ENCODE results near the gene SLC17A2. TPM values are rescaled to one million over a fixed set of nuclear protein-coding genes. Genes with fewer than 3 reads are reported as not detected.
A peak's percentile ranks its signal among the peaks of the same experiment; 100 is the strongest.

SLC17A2 gene
- total and polyA plus RNA-seq, 12 donors = not detected

DNA sequence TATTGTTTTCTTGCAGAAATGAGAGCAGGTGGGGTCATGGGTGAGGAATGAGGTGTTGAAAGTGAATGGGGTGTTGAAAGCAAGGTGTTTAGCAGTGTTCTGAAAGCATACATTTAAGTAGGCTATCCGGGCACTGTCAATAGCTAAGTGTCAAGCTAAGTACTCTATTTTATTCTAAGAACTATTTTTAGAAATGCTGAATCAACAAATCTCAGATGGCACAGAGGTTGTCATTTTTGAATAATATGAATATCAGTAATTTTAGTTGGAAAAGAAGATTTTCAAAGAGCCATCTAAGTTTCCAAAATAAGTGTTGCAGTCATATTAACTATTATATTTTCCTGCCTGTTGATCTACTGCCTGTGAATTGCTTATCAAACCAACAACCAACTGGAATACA, 34.7 kb downstream of the SLC17A2 start:
- WGBS, 2 donors = 53 to 64% methylated on average over 1 of the region's 1 CpG
- TF ChIP-seq, protein P1, sequence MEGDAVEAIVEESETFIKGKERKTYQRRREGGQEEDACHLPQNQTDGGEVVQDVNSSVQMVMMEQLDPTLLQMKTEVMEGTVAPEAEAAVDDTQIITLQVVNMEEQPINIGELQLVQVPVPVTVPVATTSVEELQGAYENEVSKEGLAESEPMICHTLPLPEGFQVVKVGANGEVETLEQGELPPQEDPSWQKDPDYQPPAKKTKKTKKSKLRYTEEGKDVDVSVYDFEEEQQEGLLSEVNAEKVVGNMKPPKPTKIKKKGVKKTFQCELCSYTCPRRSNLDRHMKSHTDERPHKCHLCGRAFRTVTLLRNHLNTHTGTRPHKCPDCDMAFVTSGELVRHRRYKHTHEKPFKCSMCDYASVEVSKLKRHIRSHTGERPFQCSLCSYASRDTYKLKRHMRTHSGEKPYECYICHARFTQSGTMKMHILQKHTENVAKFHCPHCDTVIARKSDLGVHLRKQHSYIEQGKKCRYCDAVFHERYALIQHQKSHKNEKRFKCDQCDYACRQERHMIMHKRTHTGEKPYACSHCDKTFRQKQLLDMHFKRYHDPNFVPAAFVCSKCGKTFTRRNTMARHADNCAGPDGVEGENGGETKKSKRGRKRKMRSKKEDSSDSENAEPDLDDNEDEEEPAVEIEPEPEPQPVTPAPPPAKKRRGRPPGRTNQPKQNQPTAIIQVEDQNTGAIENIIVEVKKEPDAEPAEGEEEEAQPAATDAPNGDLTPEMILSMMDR (IDR thresholded peaks at IDR 0.05) = no peak
- Histone ChIP-seq H3K27me3 (peaks cover 0 to 2% (median 0%) of the 10 kb centered on the region in 7 donors), H3K4me3 (no peak overlapping the region), H3K27ac (no peak overlapping the region), H3K9me3 (no peaks in the 10 kb centered on the region), H3K36me3 (no peaks in the 10 kb centered on the region), H3K4me1 (no peaks in the 10 kb centered on the region)
- DNase-seq (no peak), ATAC-seq (no peak)
- intact Hi-C loops (cut with DNase I) = loop anchor here in 1 of 10 donors (10.0 kb wide), 1 partner anchor 341 kb away; no protein-coding TSS in a partner anchor

DNA sequence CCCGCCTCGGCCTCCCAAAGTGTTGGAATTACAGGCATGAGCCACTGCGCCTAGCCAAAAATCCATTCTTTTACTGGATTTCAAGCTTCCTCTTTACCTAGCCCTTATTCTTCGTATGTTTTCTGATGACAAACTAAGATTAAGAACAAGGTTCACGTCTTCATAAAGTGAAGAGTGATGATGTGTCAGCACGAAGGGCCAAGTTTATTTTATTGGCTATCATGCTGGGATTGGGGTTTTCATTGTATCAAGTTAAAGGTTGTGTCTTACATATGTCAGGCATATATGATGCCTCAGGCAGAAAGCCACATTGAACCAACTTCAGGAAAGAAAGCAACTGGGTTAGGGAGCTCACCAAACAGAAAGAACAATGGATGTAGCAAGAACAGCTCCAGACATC, 36.7 kb downstream of the SLC17A2 start:
- ATAC-seq (no peak), DNase-seq (no peak)
- H3K27ac ChIP-seq = no peak overlapping the region
- H3K9me3 ChIP-seq = no peaks in the 10 kb centered on the region
- H3K27me3 ChIP-seq = peaks cover 0 to 2% (median 0%) of the 10 kb centered on the region in 7 donors
- no peaks in the 10 kb centered on the region for H3K36me3 ChIP-seq
- TF ChIP-seq, protein P1 (IDR thresholded peaks at IDR 0.05) = no peak
- no peak overlapping the region for H3K4me3 ChIP-seq
- 87 to 88% methylated on average over 6 of the region's 6 CpGs for WGBS, 2 donors
- intact Hi-C loops (cut with DNase I) = loop anchor here in 3 of 10 donors (5.0 to 10.0 kb wide), 3 partner anchors 171 to 339 kb away; no protein-coding TSS in a partner anchor
- H3K4me1 ChIP-seq = no peaks in the 10 kb centered on the region

DNA sequence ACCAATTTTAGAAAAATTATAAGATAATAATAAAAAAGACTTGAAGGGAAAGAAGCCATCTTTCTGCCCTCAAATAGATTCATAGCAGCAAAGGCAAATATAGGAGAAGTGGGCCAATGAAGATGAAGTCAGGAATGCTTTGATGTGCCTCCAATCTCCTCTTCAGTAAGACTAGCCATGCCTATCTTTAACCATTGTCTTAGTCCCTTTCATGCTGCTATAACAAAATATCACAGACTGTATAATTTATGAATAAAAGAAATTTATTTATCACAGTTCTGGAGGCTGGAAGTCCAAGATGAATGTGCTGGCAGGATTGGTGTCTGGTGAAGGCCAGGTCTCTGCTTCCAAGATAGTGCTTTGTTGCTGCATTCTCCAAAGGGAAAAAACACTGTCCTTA, 37.6 kb downstream of the SLC17A2 start:
- H3K36me3 ChIP-seq = no peaks in the 10 kb centered on the region
- ATAC-seq = no peak
- intact Hi-C loops (cut with DNase I) = loop anchor here in 3 of 10 donors (5.0 to 10.0 kb wide), 3 partner anchors 171 to 338 kb away; no protein-coding TSS in a partner anchor
- no peak overlapping the region for H3K27ac ChIP-seq
- no peak for DNase-seq
- H3K4me1 ChIP-seq = no peaks in the 10 kb centered on the region
- no peaks in the 10 kb centered on the region for H3K9me3 ChIP-seq
- no peak overlapping the region for H3K4me3 ChIP-seq
- peaks cover 0 to 2% (median 0%) of the 10 kb centered on the region in 7 donors for H3K27me3 ChIP-seq
- TF ChIP-seq, protein P1 (IDR thresholded peaks at IDR 0.05) = no peak

DNA sequence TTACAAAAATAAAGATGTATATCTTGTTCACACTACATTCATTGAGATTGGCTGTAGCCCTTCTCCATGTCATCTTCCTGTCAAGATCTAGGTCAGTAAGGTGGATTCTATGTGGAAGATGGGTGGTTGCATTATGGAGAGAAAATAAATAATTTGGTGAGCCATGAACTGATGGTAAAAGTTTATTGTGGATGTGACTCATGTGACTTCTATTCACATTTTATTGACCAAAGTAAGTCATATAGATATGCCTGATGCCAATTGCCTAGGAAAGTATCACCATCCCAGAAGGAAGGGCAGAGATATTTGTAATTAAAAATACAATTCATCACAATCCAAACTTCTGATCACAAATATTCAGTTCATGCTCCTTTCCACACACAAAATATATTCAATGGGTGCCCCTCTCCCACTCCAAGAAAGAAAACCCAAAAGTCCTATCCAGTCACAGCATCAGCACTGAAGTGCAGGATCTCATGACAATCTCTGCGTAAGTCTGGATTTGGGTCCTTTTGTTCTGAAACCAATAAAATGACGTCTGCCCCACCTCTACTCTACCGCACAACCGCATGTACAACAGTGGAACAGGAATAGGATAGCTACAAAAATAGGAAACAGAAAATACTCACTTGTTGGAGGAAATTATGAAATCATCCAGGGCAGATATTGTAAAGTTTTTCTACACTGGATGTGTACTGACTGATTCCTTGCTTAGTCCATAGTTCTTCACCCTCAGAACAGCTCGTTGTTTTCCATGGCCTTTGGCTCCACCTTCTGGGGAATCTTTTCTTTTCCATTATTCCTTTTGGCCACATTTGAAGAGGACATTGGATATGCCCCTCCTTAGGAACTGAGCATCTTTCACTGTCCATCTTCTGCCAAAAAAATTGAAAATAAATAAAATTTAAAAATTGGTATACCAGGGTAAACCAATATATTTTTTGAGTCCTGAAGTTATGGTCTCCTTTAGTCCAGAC, 40.3 kb downstream of the SLC17A2 start:
- Histone ChIP-seq H3K4me3 (no peak overlapping the region), H3K36me3 (no peaks in the 10 kb centered on the region), H3K9me3 (no peaks in the 10 kb centered on the region), H3K4me1 (no peaks in the 10 kb centered on the region), H3K27me3 (peaks cover 0 to 2% (median 0%) of the 10 kb centered on the region in 7 donors), H3K27ac (no peak overlapping the region)
- TF ChIP-seq, protein P1 (IDR thresholded peaks at IDR 0.05) = peak in 8 of 9 donors; percentile 14 to 67 (median 48)
- ATAC-seq = peak in 4 of 8 donors; percentile 28 to 69 (median 56)
- WGBS, 2 donors = 56 to 68% methylated on average over 5 of the region's 5 CpGs
- DNase-seq = peak in 1 of 2 donors; percentile 26
- intact Hi-C loops (cut with DNase I) = loop anchor here in 4 of 10 donors (5.0 to 10.0 kb wide), 5 partner anchors 98 to 335 kb away; no protein-coding TSS in a partner anchor
